Chondrocyte (in vitro differentiated cells): ENCODE results near the gene HS6ST3. TPM values are rescaled to one million over a fixed set of nuclear protein-coding genes. Genes with fewer than 3 reads are reported as not detected.

Source experiments
- DNase-seq: peaks from one replicate; pipeline ENCODE4 v3.0.0; 2021; ENCODE audit warnings: mixed read lengths, low spot score
- H3K27ac Mint-ChIP-seq: one replicate; pipeline ENCODE4 v1.8.0; 2021; ENCODE audit warnings: mild to moderate bottlenecking, moderate library complexity, mixed read lengths; ENCODE audit not compliant: unreplicated experiment
- H3K27me3 Mint-ChIP-seq: 2 replicates; pipeline ENCODE4 v1.8.0; 2021; ENCODE audit warnings: low read depth, mixed read lengths
- H3K36me3 Mint-ChIP-seq: 2 replicates; pipeline ENCODE4 v1.8.0; 2021; ENCODE audit warnings: low read depth, mixed read lengths
- H3K4me1 Mint-ChIP-seq: 2 replicates; pipeline ENCODE4 v1.8.0; 2021; ENCODE audit warnings: low read depth, mild to moderate bottlenecking, mixed read lengths
- H3K4me3 Mint-ChIP-seq: one replicate; pipeline ENCODE4 v1.8.0; 2021; ENCODE audit warnings: mild to moderate bottlenecking, moderate library complexity, mixed read lengths; ENCODE audit not compliant: unreplicated experiment
- H3K9me3 Mint-ChIP-seq: 2 replicates; pipeline ENCODE4 v1.8.0; 2021; ENCODE audit warnings: low read depth, mixed read lengths
- total RNA-seq: library from RNA; stranded (reverse); gene quantifications from 3 replicates; pipeline ENCODE4 v1.2.1, GENCODE V29; 2021
- TF ChIP-seq, protein P1 (sequence below): fragments of 200-600 bp; sonication (generic); IDR thresholded peaks from 2 replicates; pipeline ENCODE4 v1.5.0; 2021; ENCODE audit warnings: antibody characterized with exemption, mild to moderate bottlenecking, moderate library complexity

The HS6ST3 gene
- total RNA-seq, 1 donor from 2014 or later = not detected

DNA sequence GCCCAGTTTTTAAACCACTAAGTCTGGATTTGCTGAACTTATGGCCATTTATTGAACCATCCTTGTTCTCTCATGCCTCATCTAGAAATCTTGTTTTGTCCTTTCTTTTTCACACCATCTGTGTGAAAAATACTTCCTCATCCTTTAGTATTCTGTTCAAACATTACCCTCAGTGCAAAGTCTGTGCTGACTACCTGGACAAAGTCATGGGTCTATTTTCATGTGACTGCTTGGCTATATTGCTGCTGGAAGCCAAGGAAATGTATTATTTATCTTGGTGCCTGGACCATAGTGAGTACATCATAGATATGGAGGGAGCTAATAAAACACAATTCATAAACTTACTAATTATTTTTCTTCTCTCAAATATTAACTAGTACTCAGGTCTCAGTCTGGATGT lies 591.9 kb downstream of the HS6ST3 start:
- TF ChIP-seq, protein P1, sequence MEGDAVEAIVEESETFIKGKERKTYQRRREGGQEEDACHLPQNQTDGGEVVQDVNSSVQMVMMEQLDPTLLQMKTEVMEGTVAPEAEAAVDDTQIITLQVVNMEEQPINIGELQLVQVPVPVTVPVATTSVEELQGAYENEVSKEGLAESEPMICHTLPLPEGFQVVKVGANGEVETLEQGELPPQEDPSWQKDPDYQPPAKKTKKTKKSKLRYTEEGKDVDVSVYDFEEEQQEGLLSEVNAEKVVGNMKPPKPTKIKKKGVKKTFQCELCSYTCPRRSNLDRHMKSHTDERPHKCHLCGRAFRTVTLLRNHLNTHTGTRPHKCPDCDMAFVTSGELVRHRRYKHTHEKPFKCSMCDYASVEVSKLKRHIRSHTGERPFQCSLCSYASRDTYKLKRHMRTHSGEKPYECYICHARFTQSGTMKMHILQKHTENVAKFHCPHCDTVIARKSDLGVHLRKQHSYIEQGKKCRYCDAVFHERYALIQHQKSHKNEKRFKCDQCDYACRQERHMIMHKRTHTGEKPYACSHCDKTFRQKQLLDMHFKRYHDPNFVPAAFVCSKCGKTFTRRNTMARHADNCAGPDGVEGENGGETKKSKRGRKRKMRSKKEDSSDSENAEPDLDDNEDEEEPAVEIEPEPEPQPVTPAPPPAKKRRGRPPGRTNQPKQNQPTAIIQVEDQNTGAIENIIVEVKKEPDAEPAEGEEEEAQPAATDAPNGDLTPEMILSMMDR = no peak
- H3K9me3 Mint-ChIP-seq = no peaks in the 10 kb centered on the region
- DNase-seq = no peak
- no peak overlapping the region for H3K4me3 Mint-ChIP-seq
- no peak overlapping the region for H3K27ac Mint-ChIP-seq
- H3K36me3 Mint-ChIP-seq = no peaks in the 10 kb centered on the region
- no peaks in the 10 kb centered on the region for H3K4me1 Mint-ChIP-seq
- H3K27me3 Mint-ChIP-seq = peaks cover 11% of the 10 kb centered on the region

DNA sequence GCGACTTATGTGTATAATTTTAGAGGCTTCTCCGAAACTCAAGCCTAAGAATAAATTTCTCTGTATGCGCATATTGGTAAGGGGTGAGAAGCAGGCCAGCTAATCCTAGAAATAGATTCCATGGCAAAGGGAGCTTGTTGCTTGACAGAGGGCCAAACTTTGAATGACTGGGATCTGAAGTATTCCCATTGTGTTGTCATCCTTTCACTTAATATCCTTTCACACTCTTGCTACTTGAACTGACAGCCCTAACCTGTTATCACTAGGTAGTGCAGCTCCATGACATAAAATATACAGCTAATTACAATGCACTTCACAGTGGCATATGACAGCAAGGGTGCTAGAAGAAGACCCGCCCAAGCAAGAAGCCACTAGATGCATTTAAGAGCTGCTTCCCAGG lies 594.6 kb downstream of the HS6ST3 start:
- Mint-ChIP-seq H3K4me3 (no peak overlapping the region), H3K36me3 (no peaks in the 10 kb centered on the region), H3K9me3 (no peaks in the 10 kb centered on the region), H3K4me1 (no peaks in the 10 kb centered on the region), H3K27me3 (peaks cover 18% of the 10 kb centered on the region), H3K27ac (no peak overlapping the region)
- DNase-seq = no peak
- TF ChIP-seq, protein P1 = no peak

DNA sequence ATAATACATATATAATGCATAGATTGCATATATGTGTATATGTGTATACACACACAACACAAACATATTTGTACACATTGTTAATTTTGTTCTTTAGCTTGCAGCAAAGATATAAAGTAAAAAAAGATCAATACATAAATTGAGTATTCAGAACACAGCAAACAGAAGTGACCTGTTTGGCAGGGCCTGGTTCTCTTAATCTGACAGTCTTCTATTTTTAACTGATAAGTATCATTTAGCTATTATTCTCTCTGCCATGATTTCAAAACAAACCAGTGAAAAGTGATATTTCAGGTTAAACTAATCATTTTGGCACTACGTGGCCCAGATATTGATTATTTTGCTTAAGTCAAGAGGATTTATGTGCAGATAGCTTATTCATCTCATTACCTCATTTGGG lies 595.0 kb downstream of the HS6ST3 start:
- DNase-seq = no peak
- H3K36me3 Mint-ChIP-seq = no peaks in the 10 kb centered on the region
- TF ChIP-seq, protein P1 = no peak
- peaks cover 18% of the 10 kb centered on the region for H3K27me3 Mint-ChIP-seq
- no peak overlapping the region for H3K27ac Mint-ChIP-seq
- no peak overlapping the region for H3K4me3 Mint-ChIP-seq
- H3K9me3 Mint-ChIP-seq = no peaks in the 10 kb centered on the region
- H3K4me1 Mint-ChIP-seq = no peaks in the 10 kb centered on the region

DNA sequence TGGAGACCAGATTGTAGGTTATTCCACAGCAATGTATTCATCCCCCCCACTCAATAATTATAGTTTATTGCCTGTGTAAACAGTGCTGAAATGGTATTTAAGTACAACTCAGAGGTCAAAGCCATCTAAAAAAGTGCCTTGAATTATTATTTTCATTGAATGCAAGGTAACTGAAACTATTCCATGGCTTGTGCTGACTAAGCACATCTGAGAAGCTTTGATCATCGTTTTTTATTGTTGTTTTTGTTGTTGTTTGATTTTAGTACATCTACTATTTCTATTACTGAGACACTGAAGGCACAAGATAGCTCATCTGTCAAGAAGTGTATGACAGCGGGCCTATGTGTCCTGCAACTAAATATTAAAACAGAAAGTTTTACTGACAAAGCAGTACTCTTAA lies 596.4 kb downstream of the HS6ST3 start:
- DNase-seq = no peak
- Mint-ChIP-seq H3K27ac (no peak overlapping the region), H3K4me1 (no peaks in the 10 kb centered on the region), H3K4me3 (no peak overlapping the region), H3K36me3 (no peaks in the 10 kb centered on the region), H3K27me3 (peaks cover 13% of the 10 kb centered on the region), H3K9me3 (no peaks in the 10 kb centered on the region)
- TF ChIP-seq, protein P1 = no peak

DNA sequence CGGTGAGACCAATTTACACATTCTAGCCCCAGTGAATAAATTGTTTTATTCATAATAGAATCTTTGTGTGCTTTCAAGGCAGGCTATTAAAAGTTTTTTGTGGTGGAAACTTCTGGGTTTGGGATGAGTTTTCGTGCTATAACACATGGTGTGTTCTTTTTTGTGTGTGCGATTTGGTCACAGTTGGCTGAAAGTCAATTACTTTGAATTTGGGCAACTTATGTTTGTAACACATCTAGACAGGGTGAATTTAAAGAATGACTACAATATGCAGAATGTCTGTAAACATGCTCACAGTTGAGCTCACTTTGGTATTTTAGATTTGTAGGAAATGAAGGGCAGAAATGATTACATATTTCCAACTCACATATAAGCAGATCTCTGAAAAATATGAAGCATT lies 597.3 kb downstream of the HS6ST3 start:
- TF ChIP-seq, protein P1 = no peak
- Mint-ChIP-seq H3K36me3 (no peaks in the 10 kb centered on the region), H3K4me3 (no peak overlapping the region), H3K27me3 (peaks cover 14% of the 10 kb centered on the region), H3K9me3 (no peaks in the 10 kb centered on the region), H3K27ac (no peak overlapping the region), H3K4me1 (no peaks in the 10 kb centered on the region)
- no peak for DNase-seq
